Fibroblast of the aortic adventitia (primary cell): ENCODE data around the gene FBLN2. TPM values are rescaled to one million over a fixed set of nuclear protein-coding genes. Genes with fewer than 3 reads are reported as not detected.

ENCODE experiments used
- DNase-seq: peaks from one replicate; pipeline ENCODE4 v3.0.0-alpha.2; 2010; ENCODE audit warnings: low read depth
- H3K4me3 ChIP-seq: 2 replicates; pipeline ENCODE4 v1.5.1; 2011; ENCODE audit warnings: low read depth, mild to moderate bottlenecking, control low read depth, low read length, moderate library complexity
- total RNA-seq: library from RNA; depleted of rRNA; stranded (reverse); fragments of >200 nt; gene quantifications from 2 replicates; pipeline ENCODE4 v1.2.3, GENCODE V29; 2012; ENCODE audit warnings: low replicate concordance
- TF ChIP-seq, protein P1 (sequence below): IDR thresholded peaks from 2 replicates; pipeline ENCODE4 v1.5.1; 2011; ENCODE audit warnings: mild to moderate bottlenecking, low read length, control low read depth, inconsistent platforms; ENCODE audit not compliant: insufficient read depth

The FBLN2 gene
- total RNA-seq, 1 donor: 452 TPM

DNA sequence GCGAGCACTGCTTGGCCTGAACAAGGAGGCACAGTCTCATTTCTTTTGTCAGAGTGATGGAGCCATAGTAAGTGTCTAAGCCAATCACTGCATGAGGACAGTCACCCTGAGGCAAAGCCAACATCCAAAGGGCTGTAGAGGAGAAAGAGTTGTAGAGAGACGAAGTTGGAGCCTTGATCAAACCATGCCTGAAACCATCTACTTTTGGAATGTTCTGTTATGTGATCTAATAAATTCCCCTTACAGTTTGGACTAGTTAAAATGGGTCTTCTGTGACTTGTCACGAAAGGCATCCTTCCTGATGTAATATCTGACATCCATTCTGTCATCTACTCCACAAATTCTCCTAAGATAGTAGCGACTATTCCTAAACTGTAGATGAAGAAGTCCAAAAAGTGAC is 128.3 kb downstream of the FBLN2 start:
- TF ChIP-seq, protein P1, sequence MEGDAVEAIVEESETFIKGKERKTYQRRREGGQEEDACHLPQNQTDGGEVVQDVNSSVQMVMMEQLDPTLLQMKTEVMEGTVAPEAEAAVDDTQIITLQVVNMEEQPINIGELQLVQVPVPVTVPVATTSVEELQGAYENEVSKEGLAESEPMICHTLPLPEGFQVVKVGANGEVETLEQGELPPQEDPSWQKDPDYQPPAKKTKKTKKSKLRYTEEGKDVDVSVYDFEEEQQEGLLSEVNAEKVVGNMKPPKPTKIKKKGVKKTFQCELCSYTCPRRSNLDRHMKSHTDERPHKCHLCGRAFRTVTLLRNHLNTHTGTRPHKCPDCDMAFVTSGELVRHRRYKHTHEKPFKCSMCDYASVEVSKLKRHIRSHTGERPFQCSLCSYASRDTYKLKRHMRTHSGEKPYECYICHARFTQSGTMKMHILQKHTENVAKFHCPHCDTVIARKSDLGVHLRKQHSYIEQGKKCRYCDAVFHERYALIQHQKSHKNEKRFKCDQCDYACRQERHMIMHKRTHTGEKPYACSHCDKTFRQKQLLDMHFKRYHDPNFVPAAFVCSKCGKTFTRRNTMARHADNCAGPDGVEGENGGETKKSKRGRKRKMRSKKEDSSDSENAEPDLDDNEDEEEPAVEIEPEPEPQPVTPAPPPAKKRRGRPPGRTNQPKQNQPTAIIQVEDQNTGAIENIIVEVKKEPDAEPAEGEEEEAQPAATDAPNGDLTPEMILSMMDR: no peak
- H3K4me3 ChIP-seq: no peak overlapping the region
- DNase-seq: no peak

DNA sequence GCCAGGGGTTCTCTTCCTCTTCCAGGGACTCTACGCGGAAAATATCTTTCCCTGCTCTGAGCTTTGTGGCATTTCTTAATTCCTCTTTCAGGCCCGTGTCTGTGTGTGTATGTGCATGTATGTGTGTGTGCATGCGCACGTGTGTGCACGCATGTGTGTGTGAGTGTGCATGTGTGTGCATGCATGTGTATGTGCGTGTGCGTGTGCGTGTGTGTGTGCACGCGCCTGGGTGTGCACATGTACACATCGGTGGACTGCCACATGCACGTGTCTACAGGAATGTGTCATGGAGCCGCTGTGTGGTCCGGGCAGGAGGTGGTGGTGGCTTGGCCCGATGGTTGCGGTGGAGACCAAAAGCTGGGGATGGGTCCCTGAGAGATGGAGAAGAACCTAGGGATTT is 133.0 kb downstream of the FBLN2 start:
- no peak overlapping the region for H3K4me3 ChIP-seq
- TF ChIP-seq, protein P1: no peak
- no peak for DNase-seq

DNA sequence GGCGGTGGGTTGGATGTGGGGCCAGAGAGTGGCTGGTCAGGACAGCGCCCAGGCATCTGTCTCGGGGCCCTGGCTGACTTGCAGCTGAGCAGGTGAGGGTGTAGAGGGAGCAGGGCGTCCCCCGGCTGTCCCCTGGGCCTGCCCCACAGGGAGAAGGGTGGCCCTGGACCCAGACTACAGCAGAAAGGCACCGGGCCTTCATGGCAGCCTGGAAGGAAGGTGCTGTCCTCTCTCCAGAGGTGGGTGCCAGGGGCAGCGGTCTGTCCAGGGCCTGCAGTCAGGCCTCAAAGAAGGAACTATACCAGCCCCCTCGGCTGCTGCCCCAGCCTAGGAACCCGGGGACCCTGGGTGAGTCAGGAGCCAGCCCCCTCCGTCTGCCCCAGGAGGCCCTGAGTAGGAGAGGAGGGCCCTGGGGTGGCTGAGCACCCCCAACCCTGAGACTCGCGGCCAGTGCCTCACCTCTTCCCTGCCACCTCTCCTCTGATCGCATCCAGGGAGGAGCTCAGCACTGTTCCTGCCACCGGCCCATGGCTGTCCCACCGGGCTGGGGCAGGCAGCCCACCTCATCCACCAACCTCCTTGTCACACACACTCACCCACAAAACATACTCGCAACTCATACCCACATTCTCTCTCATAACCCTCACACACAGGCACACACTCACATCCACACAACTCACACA is 133.5 kb downstream of the FBLN2 start:
- TF ChIP-seq, protein P1: no peak
- no peak overlapping the region for H3K4me3 ChIP-seq
- DNase-seq: no peak

DNA sequence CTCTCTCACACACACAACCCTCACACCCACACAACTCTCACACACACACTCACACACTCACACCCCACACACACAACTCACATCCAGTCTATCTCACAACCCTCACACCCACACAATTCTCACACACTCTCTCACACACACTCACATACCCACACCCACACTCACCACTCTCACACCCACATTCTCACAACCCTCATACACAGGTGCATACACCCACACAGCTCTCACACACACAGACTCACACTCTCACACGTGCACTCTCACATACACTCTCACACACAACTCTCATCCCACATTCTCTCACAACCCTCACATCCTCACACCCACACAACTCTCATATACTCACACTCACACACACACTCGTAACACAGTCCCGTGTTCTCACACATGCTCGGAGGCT is 134.4 kb downstream of the FBLN2 start:
- H3K4me3 ChIP-seq: no peak overlapping the region
- DNase-seq: no peak
- TF ChIP-seq, protein P1: no peak

DNA sequence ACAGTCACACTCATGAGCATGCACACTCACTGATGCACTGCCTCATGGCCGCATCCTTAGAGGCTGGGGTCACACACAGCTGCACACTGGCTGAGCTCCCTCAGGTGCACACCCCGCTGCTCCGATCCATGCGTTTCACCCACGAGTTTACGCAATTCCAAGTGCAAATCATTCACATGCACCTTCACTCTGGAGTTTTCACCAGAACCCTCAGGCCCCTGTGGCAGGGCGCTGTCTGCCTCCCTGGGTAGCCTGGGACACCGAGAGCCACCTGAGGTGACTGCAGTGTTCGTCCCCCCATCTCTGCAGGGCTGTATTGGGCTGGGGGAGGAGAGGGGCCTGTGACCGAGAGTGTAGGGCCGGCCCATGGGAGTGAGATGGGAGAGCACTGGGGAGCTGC is 134.8 kb downstream of the FBLN2 start:
- TF ChIP-seq, protein P1: no peak
- no peak for DNase-seq

DNA sequence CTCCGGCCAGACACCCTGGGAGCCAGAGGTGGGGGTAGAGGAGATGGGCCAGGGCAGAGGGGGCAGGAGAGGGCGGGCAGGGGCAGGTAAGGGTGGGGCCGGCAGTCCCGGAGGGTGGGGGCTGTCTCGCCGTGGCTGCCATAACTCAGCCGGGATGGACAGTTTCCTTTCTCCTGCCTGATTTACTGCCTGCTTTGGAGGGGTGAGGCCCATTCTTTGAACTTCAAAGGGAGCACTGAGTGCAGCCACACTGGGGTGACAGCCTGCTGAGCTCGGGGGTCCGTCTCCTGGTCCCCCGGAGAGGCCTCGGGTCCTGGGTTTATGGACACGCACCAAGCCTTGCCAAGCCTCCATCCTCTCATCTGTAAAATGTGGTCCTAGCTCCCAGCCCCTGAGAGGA is 135.4 kb downstream of the FBLN2 start:
- no peak for DNase-seq
- no peak overlapping the region for H3K4me3 ChIP-seq
- TF ChIP-seq, protein P1: no peak

More for the DNA sequence above, 134.8 kb downstream of the FBLN2 start:
- no peak overlapping the region for H3K4me3 ChIP-seq

DNA sequence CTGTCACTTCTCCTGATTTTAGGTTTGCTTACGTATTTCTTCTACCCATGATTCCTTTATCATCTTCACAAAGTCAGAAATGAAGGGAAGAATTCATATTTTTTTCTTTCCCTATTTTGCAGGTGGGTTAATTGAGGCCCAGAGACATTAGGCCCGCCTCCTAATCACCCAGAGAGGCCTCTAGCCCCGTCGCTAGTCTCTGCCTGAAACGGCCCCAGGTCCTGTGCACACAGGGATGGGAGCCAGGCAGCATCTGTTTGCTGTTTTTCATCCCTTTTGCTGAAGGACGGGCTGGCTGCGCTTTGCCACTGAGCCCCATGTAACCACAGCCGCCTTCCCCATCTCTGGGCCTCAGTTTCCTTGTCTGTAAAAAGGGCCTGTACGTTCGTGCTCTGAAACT is 135.9 kb downstream of the FBLN2 start:
- TF ChIP-seq, protein P1: no peak
- H3K4me3 ChIP-seq: no peak overlapping the region
- no peak for DNase-seq
